Superior temporal gyrus (tissue), 1 donor: Measurements from ENCODE around the gene HAUS7.
A peak's percentile ranks its signal among the peaks of the same experiment; 100 is the strongest.

Experiments used
- DNase-seq: peaks from one replicate; pipeline ENCODE4 v3.0.0-alpha.2; 2016; ENCODE audit errors: extremely low spot score

The HAUS7 gene

DNA sequence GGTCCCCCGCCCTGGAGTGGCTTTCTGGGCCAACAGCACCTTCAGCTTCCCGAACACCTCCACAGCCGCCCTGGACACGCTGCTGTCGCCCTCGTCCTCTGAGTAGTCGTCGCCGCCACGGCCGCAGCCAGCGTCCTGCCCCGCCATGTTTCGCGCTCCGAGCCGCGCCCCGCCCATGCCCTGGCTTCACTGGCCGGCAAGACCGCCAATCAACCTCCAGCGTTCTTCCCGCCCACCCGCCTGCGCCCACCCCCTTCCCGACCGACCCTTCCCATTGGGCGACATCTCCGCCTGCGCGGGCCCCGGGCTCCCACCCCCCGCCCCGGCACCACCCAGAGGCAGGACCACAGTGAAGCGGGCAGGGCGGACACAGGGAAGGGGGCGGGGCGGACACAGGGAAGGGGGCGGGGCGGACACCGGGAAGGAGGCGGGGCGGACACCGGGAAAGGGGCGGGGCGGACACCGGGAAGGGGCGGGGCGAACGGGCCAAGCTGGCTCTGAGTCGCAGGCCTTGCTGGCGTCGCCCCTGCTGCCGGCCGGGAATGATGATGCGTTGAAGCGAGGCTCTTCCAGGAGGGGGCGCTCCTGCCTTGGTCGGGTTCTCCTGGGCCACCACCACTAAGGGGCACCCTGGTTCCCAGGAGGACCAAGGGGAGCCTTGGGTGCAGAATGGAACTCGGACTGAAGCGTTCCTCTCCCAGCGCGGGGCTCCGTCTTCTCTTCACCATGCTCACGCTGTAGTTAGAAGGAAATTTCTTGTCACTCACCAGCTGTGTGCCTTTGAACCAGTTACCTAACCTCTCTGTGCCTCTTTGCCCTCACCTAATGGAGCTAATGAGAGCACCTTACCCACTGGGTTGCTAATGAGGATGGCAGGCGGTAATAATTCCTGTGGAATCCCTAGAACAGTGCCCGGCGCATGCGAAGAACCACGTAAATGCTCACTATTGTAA, at the start of gene HAUS7:
HAUS7 (minus strand) TSS at position 166 of the 953 bp plus-strand sequence; CDS start at position 147, 19 bp downstream.
- peak; percentile 87 for DNase-seq

DNA sequence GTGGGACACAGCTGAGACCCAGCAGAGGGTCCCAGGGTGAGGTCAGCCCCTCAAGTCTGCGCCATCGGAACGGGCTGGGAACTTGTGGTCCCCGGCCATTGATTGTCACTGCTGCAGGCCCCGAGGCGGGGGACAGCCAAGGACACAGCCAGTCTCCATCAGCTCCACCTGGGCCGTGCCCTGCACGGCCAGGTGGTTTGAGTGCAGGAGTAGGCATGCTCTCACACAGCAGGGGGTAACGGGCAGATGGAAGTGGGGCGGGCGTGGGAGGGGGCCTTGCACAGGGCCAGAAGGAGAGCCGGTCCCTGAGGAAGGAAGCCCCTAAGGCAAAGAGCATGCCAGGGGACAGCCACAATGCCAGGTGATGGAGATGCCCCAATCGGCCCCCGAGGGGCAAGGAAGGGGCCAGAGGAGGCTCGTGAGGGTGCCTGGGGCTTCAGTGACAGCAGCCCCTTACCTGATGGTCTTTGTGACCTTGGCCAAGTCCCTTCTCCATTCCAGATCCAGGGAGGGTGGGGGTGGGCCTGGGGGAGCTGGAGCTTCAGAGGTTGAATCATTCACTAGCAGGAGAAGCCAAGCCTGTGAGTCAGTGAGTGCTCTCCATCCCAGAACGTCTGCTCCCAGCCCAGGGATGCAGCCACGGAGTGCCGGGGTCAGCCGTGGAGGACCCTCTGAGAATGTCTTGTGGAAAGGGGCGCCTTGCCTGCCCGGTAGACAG, 49.4 kb upstream of the HAUS7 start:
- DNase-seq: no peak

DNA sequence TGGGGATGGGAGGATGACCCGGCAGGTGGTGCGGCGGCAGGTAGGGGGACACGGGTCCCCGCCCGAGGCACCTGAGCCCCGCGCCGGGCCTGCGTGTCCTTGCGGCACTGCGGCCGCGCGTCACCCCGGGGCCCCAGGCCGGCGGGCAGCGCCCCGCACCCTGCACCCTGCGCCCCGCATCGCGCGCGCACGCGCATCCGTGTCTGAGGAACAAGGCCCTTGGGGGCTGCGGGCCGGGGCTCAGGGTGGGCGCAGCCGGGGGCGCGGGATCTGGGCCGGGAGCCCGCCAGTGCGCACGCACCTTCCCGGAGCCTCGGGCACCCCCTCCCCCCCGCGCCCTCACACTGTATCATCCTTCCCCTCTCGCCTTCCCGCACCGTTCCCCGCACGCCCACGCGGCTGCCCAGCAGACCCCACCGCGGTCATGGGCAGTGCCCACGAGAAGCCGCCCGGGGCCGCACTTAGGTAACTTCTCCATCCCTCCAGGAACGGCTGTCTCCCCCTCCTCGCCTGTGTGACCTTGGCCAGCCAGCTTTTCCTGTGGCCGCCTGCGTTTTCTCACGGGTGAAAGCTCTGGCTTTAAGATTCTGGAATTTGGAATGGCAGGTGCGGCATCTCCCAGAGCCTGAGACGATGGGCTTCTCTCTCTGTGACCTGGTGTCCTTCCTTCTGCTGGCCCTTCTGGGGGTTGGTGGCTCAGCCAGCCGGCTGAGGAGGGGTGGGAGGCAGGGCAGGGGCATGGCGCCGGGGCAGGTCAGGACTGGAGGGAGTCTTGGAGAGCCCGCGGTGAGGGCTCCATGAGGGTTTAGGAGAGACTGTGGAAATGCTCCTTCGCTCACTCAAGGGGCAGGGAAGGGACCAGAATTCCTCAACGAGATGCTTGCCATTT, 47.8 kb upstream of the HAUS7 start:
- DNase-seq: no peak

DNA sequence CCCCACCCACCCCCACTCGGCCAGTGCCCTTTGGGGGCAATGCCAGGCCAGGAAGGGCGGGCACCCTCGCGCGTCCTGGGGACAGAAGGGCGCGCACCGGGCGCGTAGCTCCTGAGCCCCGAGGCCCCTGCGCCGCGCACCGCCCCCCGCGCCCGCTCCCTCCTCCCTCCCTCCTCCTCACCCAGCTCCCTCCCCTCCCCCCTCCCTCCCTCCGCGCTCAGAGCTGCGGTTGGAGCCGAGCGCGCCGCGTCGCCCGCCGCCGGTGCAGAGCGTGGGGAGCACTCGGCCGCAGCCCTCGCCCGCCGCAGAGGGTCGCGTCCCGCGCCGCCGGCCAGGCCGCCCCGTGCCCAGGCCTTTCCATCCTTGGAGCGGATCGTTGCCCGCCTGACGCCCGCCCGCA, 47.0 kb upstream of the HAUS7 start, which contains the start of gene ATP2B3:
ATP2B3 (plus strand) TSS at position 220 of the 400 bp plus-strand sequence. CDS start 18,606 bp downstream, outside the sequence.
- DNase-seq: no peak

DNA sequence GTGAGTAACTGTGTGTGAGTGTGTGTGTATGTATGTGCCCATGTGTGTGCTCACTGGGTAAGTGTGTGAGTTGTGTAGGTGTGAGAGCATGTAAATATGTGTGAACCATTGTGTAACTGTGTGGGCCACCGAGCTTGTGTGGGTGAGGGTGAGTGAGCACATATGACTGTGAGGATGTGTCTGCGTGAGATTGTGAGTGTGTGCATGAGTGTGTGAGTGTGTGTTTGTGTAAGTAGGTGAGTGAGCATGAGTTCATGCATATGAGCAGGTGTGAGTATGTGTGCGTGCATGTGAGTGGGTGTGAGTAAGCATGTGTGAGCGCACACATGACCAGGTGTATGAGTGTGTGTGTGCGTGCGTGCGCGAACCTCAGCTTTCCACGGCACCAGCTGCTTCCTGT, 45.7 kb upstream of the HAUS7 start:
- DNase-seq: no peak

GRCh38 chrX:153515435-153515834, 45.1 kb upstream of the HAUS7 start:
- no peak for DNase-seq

DNA sequence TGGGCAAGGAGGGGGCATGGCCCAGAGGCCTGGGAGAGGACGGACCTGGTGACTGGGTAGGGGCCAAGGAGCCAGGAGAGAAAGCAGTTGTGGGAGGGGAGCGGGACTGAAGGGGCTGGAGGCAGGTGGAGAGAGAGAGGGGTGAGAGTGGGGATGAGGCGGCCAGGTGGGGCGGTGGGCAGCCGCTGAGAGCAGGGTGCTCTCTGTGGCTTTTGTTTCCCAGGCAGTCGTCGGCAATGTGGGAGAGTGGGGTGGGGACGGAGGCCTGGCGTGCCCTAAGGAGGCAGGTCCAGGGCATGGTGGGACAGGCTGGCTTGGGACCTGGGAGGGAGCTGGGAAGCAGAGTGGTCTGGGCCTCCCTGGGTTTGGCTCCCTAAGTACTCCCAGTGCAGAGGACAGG, 43.9 kb upstream of the HAUS7 start:
- no peak for DNase-seq

GRCh38 chrX:153513265-153513664, 42.9 kb upstream of the HAUS7 start:
- no peak for DNase-seq

- no peak for DNase-seq
Observed at GRCh38 chrX:153512501-153512893, 42.1 kb upstream of the HAUS7 start.

DNA sequence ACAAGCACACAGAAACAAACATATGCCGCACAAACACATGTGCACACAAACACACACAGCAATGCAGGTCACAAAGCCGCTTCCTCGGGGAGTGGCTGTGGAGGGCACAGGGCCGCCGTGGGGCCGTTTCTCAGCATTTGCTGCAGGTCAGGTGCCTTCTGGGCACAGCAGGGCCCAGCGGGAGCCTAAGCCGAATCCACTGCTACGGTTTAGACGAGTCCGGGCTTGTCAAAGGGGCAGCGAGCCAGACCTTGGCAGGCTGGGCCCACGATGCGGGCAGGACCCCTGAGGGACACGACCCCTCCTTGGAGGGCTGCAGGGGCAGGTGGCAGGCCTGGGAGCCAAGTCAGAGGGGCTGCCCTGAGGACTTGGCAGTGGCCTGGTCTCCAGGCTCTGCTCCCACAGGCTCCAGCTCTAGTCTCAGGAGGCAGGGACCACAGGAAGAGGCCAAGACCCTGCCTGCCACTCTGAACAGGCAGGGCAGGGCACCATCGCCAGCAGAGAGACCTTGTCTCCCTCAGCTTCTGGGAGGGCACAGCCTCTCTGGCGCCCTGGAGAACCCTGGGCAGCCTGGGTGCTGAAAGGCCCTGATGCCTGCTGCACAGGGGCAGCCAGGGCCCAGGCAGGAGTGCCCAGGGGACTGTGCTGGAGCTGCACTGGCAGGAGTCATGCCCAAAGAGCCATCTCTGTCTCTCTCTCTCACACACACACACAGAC, 41.6 kb upstream of the HAUS7 start:
- DNase-seq: no peak

GRCh38 chrX:153510383-153510782, 40.0 kb upstream of the HAUS7 start:
- DNase-seq: no peak

DNA sequence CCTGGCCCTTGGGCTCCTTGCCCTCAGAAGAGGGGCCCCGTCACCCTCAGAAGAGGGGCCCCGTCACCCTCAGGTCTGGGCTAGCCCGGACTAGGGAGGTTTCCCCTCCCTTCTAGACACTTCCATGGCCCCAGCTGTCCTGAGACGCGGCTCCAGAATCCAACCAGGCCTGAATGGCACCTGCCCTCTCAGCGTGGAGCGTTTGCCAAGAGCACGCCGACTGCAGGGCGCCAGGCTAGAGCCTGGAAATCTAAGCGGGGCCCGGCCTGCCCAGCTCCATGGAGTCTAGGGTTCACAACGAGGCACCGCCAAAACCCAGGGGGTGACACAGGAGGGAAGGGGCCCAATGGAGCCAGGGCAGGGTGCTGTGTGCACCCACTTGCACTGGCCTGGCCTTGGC, 39.2 kb upstream of the HAUS7 start:
- DNase-seq: no peak

- peak; percentile 77 for DNase-seq
Observed at GRCh38 chrX:153507484-153508178, 37.3 kb upstream of the HAUS7 start.

GRCh38 chrX:153505361-153505760, 35.0 kb upstream of the HAUS7 start:
- no peak for DNase-seq

DNA sequence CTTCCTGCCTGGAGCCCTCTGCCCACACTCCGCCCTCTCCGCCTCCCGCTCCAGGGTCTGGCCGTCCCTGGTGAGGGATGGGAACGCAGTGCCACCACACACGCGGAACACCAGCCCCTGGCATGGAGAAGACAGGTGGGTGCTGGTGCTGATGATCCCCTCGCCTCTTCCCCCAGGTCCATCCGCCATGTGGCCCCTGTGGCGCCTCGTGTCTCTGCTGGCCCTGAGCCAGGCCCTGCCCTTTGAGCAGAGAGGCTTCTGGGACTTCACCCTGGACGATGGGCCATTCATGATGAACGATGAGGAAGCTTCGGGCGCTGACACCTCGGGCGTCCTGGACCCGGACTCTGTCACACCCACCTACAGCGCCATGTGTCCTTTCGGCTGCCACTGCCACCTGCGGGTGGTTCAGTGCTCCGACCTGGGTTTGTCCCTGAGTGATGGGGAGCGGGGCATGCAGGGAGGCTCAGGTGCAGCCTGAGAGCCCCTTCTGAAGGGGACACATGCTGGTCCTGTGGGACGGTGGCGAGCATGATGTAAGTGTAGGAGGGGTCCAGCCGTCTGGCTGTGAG, 34.2 kb upstream of the HAUS7 start:
- no peak for DNase-seq

GRCh38 chrX:153502796-153503195, 32.4 kb upstream of the HAUS7 start:
- no peak for DNase-seq

DNA sequence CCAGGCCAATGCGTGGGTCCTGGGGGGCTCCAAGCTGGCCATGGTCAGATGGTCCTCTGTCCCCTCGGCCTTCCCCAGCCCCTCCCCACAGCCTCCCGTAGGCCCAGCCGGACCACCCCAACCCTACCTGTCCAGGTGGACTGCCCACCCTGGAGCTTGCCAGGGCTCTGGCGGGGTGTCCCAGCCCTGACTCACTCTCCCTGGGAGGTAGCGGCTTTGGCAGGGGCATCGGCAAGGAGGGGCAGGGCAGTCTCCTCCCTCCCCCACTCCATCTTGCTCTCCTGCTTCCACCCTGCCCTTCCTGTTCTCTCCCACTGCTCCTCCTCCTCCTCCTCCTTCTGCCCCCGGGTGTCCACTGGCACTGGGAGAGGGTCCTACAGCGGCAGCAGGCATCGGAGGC, 31.8 kb upstream of the HAUS7 start:
- no peak for DNase-seq

GRCh38 chrX:153501530-153501929, 31.2 kb upstream of the HAUS7 start:
- no peak for DNase-seq

- no peak for DNase-seq
Observed at GRCh38 chrX:153500676-153501280, 30.4 kb upstream of the HAUS7 start.

DNA sequence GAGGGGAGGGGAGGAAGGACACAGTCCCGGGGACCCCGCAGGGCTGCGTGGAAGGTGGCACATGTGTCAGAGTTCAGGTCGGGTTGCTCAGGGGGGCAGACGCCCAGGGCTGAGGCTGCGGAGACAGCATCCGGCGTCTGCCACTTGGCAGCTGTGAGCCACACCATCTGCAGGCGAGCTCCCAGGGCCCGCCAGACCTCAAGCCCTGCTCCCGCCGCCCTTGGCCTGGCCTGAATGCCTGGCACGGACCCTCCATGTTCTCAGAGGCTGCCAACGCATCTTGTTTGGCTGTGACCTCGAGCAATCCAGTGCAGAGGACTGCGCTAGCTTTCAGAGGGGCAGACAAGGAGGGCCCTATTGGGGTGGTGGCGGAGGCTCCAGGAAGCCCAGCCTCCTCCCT, 29.5 kb upstream of the HAUS7 start:
- peak; percentile 63 for DNase-seq
